ENCODE results near the gene PIEZO1. TPM values are rescaled to one million over a fixed set of nuclear protein-coding genes. Genes with fewer than 3 reads are reported as not detected.

The PIEZO1 gene
- total RNA-seq, 1 experiment from 2014 or later = 375 TPM

DNA sequence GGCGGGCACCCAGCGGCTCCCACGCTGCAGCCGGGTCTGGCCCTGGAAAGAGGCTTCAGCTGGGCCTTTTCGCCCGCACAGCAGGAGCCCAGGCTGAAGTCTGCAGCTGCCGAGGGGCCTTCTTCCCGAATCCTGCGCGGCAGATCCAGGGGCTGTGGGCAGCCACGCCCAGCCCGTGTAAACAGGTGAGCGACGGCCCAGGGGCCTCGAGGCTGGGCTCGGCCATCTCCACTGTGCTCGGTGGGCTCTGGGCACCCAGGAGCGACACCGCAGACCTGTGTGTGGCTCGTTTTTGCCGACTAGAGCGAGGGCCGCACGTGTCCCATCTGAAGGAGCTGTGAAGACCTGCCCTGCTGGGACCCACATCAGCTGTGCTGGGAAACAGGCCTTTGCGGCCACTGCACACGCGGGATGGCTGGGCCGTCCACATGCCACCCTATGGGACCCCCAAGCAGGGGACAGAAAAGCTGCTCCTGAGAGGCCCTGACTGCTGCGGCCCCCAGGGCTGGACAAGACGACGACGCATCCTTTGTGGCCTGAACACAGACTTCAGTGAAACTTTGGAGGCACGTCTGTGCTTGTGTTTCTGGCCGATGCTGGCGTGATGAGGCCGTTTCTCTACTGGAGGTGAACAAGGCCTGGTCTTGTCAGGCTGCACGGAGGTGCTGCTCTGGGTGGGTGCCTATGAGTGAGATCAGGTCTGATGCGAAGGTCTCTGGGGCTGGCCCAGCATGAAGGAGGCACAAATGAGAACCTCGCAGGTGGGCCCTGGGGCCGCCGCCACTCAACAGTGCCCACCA is 31.9 kb upstream of the PIEZO1 start:
- no peak for DNase-seq (ENCODE audit: low spot score)

GRCh38 chr16:88815901-88816589 is 31.0 kb upstream of the PIEZO1 start:
- peak; percentile 71 for DNase-seq (ENCODE audit: low spot score)

GRCh38 chr16:88815227-88815626 is 30.2 kb upstream of the PIEZO1 start:
- no peak for DNase-seq (ENCODE audit: low spot score)

DNA sequence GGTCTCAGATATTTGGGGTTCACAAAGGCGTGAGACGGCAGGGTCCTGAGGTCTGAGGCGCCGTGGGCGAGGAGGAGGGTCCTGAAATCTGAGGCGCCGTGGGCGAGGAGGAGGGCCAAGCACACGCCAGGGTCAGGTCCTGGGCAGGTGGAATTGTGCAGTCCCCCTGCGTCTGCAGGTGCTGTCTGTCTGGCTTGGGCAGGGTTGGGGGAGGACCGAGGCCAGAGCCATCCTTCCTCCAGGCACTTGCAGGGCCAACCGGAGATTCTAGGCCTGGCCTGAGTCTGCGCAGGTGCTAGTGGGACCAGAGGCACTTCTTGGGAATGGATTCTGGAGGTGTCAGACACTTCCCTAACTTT is 29.1 kb upstream of the PIEZO1 start:
- DNase-seq (ENCODE audit: low spot score) = no peak

DNA sequence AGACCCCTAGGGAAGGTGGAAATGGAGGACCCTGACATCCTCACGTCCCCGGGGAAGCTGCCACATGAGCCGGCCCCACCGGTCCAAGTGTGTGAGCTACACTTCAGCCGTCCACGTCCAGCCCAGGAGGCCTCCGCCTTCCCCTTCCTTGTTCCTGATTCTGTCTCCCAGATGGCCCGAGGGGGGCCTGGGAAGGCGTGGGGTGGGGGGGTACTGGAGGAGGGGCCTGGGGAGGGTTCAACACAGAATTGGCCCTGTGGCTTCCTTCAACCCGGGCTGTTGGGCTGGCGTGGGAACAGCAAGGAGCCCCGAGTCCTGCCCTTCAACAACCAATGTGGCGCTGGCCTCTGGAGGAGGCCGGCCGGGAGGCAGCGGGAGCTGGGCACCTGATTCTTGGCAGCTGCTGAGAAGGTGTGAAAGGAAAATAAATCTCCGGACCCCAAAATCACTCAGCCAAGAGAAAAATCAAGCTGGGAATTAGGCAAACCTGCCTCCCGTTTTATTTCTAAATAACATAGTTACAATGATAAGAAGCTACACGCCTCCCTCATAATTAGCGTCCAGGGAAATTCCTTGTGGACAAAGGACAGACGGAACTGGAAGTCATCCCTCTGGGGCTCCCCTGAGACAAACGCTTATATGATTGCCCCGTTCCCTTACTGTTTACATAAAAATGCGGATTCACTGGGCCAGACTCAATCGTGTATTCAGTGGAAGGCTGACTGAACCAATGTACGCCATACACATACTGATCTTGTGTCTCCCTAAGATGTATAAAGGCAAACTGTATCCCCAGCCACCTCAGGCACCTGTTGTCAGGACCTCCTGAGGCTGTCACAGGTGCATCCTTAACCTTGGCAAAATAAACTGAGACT is 28.5 kb upstream of the PIEZO1 start:
- no peak for DNase-seq (ENCODE audit: low spot score)

GRCh38 chr16:88812513-88813268 is 27.7 kb upstream of the PIEZO1 start:
- peak; percentile 55 for DNase-seq (ENCODE audit: low spot score)

DNA sequence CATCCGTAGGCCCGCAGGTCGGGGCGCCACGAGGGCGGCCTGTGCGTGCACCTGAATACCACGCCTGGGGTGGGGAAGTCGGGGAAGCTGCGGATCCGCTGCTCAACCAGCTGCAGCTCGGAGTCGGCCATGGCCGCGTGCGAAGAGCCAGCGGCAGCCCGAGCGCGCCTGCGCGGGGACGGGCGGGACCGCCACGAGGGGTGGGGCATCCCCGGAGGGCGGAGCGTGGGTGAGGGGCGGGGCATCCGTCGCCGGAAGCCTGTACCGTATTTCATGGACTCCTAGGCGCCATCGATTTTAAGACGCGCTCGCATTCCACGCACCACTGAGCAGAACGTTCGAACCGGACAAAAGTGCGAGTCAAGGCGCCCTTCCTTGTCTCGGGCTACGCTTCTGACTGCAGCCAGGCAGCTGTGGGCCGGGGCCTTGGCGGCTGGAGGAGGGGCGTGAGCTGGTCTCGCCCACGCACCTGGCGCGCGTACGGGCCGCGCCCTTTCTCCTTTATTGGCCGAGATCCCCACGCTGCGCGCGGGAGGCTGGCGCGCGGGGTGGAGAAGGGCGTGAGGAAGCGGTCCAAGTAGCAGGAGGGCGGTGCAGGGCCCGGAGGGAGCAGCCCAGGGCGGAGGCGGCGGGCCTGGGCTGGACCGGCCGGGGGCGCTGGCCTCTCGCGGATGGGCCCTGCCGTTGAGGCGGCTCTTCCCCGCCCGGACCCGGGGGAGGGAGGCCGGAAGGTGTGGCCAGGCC is 26.9 kb upstream of the PIEZO1 start, which contains the start of gene APRT:
APRT (minus strand) TSS at position 160 of the 744 bp plus-strand sequence; CDS start at position 131, 29 bp downstream.
- DNase-seq (ENCODE audit: low spot score) = peak; percentile 92

GRCh38 chr16:88810912-88811768 is 26.1 kb upstream of the PIEZO1 start:
- DNase-seq (ENCODE audit: low spot score) = peak; percentile 74

- DNase-seq (ENCODE audit: low spot score) = no peak
These were observed 25.3 kb upstream of the PIEZO1 start for GRCh38 chr16:88810166-88810911.

DNA sequence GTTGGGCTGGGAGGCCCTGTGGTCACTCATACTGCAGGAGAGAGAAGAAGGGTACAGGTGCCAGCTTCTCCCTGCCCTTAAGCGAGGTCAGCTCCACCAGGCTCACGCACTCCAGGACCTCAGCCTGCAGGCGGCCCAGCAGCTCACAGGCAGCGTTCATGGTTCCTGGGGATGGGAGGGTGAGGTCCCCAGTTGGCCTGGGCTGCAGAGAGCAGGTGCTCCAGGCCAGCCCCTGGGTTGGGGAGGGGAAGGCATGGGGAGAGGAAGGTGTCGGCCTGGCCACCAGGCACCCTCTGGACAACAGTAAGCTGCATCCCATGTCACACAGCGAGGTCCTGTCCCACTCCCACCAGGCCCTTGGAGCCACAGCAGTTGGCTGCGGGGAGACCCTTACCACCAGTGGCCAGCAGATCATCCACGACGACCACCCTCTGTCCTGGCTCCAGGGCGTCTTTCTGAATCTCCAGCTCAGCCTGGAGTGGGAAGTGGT is 24.7 kb upstream of the PIEZO1 start:
- DNase-seq (ENCODE audit: low spot score) = no peak

DNA sequence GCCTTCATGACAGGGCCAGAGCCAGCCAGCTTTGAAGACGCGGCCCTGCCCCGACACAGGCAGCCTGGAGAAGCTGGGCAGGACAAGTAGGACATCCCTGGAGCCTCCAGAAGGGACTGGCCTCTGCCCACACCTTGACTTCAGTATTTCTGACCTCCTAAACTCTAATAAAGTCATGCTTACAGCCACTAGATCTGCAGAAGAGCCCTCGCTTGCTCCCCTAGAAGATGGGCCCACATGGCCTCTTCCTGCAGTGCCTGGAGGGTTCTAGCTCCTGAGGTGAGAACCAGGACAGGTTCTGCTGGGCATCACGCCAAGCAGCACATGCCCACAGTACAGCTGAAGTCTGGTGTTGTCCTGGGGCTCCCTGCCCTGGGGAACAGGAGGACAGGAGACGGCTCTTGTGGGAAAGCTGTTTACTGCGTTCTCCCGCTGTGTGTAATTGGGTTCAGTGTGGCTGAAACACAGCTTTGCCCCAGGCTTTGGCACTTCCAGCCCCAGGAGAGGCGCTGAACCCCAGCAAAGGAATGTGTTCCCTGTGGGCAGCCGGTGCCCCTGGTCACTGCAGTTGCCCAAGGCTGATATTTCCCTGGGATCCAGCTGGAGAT is 24.2 kb upstream of the PIEZO1 start:
- DNase-seq (ENCODE audit: low spot score) = no peak

DNA sequence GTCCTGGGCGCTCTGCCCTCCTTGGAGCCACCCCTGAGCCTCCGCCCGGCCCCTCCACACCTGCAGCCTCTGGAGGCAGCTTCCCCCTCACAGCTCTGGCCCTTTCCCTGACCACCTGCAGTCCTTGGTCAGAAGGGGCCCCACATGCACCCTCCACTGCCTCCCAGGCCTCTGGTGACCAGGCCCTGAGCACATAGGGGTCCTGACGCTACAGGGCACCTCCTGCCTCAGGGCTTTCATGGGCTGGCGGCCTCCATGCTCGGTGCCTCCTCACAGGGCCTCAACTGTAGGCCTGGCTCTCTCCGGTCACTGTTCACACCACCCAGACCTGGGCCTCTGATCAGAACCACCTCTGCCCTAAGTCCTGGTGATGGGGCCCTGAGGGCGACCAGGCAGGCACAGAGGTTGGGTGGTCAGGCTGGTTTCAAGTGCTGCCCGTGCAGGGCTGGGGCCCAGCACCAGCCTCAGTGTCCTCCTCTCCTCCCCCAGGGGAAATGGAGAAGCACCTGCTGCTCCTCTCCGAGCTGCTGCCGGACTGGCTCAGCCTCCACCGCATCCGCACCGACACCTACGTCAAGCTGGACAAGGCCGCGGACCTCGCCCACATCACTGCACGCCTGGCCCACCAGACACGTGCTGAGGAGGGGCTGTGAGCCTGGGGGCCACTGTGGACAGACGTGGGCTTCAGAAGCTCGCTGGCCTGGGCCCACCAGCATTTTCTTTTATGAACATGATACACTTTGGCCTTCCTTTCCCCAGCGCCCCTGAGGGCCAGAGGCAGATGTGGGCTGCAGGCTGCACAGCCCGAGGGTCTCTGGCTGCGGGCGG is 22.8 kb upstream of the PIEZO1 start:
- DNase-seq (ENCODE audit: low spot score) = no peak

GRCh38 chr16:88807142-88807625 is 22.2 kb upstream of the PIEZO1 start:
- no peak for DNase-seq (ENCODE audit: low spot score)

GRCh38 chr16:88806491-88807111 is 21.6 kb upstream of the PIEZO1 start:
- DNase-seq (ENCODE audit: low spot score) = no peak

- no peak for DNase-seq (ENCODE audit: low spot score)
These were observed 20.9 kb upstream of the PIEZO1 start for GRCh38 chr16:88805887-88806393.

- no peak for DNase-seq (ENCODE audit: low spot score)
These were observed 20.3 kb upstream of the PIEZO1 start for GRCh38 chr16:88805340-88805715.
